ENCODE data around the gene KIF2A.

DNA sequence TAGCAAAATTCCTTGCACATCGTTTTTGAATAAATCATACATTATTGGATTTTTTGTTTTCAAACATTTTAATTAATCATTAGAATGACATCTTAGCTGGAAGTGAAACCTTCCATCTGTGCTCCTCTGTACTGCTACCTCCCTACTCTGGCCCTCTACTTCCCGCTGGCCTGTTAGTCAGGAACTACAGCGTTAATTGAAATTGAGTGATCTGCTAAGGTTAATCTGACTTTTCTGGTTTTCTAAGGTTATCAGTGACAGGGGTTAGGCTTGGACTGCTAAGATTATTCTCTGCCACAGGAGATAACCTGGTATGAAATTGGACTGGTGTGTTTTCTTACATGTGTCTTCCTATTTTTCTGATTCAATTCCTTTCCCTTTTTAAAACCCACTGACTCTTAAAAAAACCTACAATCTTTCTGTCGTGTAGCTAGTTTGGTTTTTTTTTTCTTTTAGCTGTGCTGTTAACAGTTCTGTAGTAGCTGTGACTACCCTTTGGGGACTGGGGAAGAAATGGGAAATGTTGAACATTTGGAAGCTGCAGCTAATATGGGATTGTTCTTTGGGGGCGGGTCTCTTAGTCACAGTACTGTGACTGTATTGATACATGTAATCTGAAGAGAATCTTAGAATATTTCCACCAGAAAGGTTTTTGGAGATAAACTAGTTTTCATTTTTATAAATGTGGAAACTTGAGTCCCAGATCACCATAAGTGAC lies 4.6 kb downstream of the KIF2A start:
- TF ChIP-seq, protein P1, sequence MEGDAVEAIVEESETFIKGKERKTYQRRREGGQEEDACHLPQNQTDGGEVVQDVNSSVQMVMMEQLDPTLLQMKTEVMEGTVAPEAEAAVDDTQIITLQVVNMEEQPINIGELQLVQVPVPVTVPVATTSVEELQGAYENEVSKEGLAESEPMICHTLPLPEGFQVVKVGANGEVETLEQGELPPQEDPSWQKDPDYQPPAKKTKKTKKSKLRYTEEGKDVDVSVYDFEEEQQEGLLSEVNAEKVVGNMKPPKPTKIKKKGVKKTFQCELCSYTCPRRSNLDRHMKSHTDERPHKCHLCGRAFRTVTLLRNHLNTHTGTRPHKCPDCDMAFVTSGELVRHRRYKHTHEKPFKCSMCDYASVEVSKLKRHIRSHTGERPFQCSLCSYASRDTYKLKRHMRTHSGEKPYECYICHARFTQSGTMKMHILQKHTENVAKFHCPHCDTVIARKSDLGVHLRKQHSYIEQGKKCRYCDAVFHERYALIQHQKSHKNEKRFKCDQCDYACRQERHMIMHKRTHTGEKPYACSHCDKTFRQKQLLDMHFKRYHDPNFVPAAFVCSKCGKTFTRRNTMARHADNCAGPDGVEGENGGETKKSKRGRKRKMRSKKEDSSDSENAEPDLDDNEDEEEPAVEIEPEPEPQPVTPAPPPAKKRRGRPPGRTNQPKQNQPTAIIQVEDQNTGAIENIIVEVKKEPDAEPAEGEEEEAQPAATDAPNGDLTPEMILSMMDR (IDR thresholded peaks at IDR 0.05; ENCODE audit: low read depth, low read length), result no peak
- TF ChIP-seq MYC (IDR thresholded peaks at IDR 0.05; ENCODE audit: low read depth, low read length) (no peak), POLR2A (IDR thresholded peaks at IDR 0.05; ENCODE audit: extremely low read depth, insufficient read length) (no peak)
